GM12878 (cell line): ENCODE results near the gene RBSN. TPM values are rescaled to one million over a fixed set of nuclear protein-coding genes. Genes with fewer than 3 reads are reported as not detected.

Source experiments
- ATAC-seq: fragments of 200-7000 bp; cut with Tn5 transposase; 3 replicates; pipeline ENCODE4 v1.9.1; 2020; ENCODE audit warnings: mild to moderate bottlenecking, moderate library complexity
- BruUV-seq: library from RNA; stranded (reverse); fragments of 400-500 nt; replicated peaks from 2 replicates; lab custom pipeline; 2021; lab: Mats Ljungman, UMichigan
- CTCF ChIA-PET: fragments of 300-600 bp; sonication (Branson Sonifier 250); formaldehyde crosslinking; extraction: SDS; loops from one replicate; lab custom pipeline; 2021; ENCODE audit warnings: inconsistent platforms; lab: Yijun Ruan, JAX
- POLR2A ChIA-PET: fragments of 350-600 bp; formaldehyde crosslinking; extraction: SDS; loops from one replicate; lab custom pipeline; 2021; ENCODE audit warnings: inconsistent platforms; lab: Charles Lee
- RAD21 ChIA-PET: fragments of 300-600 bp; sonication (Branson Sonifier 250); formaldehyde crosslinking; loops from one replicate; lab custom pipeline; 2023; ENCODE audit warnings: antibody characterized with exemption; ENCODE audit not compliant: unreplicated experiment; lab: Charles Lee
- SMC1A ChIA-PET: fragments of 300-600 bp; sonication (Branson Sonifier 250); formaldehyde crosslinking; loops from one replicate; lab custom pipeline; 2023; ENCODE audit not compliant: unreplicated experiment, uncharacterized antibody; lab: Charles Lee
- DNase-seq: peaks from one replicate; pipeline ENCODE4 v3.0.0-alpha.2; 2011; ENCODE audit warnings: low read depth, low spot score
- FAIRE-seq: peaks from 3 replicates; lab custom pipeline; 2011; peaks lifted over from hg19 to GRCh38; lab: Jason Lieb, UNC
- H2AFZ ChIP-seq: 2 replicates; pipeline ENCODE4 v1.6.0; 2011; ENCODE audit warnings: low read depth, low read length, control low read depth; ENCODE audit not compliant: control insufficient read depth
- H3K27ac ChIP-seq: 2 replicates; pipeline ENCODE4 v1.5.1; 2011; ENCODE audit warnings: control low read depth; ENCODE audit not compliant: control insufficient read depth, insufficient read depth
- H3K27me3 ChIP-seq, 2 experiments: replicated peaks in 1 of 2; 2 replicates each; pipeline versions ENCODE4 v1.6.0 to v1.6.1; 2011; ENCODE audit warnings: low read length in 1 of 2; ENCODE audit not compliant: control insufficient read depth in 2 of 2, insufficient read depth in 2 of 2
- H3K36me3 ChIP-seq, 2 experiments: 2 replicates each; pipeline ENCODE4 v1.5.1; 2011; ENCODE audit warnings: low read length in 1 of 2; ENCODE audit not compliant: control insufficient read depth in 2 of 2, insufficient read depth in 2 of 2
- H3K4me1 ChIP-seq: 2 replicates; pipeline ENCODE4 v1.6.1; 2011; ENCODE audit warnings: mild to moderate bottlenecking, low read length, moderate library complexity, mixed read lengths; ENCODE audit not compliant: control insufficient read depth, insufficient read depth
- H3K4me2 ChIP-seq: 2 replicates; pipeline ENCODE4 v1.6.0; 2011; ENCODE audit warnings: control low read depth; ENCODE audit not compliant: control insufficient read depth, insufficient read depth
- H3K4me3 ChIP-seq: fragments of 200-600 bp; sonication (generic); 2 replicates; pipeline ENCODE4 v1.5.1; 2016
- H3K79me2 ChIP-seq: 2 replicates; pipeline ENCODE4 v1.6.0; 2011; ENCODE audit warnings: low read length; ENCODE audit not compliant: control insufficient read depth, insufficient read depth
- H3K9ac ChIP-seq: 2 replicates; pipeline ENCODE4 v1.8.0; 2011; ENCODE audit warnings: low read length, control low read depth, mixed read lengths; ENCODE audit not compliant: control insufficient read depth, insufficient read depth
- H3K9me3 ChIP-seq: replicated peaks from 3 replicates; pipeline ENCODE4 v1.5.1; 2011; ENCODE audit warnings: mild to moderate bottlenecking, low read length; ENCODE audit not compliant: control insufficient read depth, insufficient read depth
- H4K20me1 ChIP-seq: 2 replicates; pipeline ENCODE4 v1.6.0; 2011; ENCODE audit not compliant: control insufficient read depth, insufficient read depth
- BHLHE40 ChIP-seq, 2 experiments: fragments of 450-650 bp in 1 of 2; IDR thresholded peaks; 2 replicates each; pipeline ENCODE4 v1.6.1; 2011 to 2017; ENCODE audit warnings: low read depth in 2 of 2, borderline replicate concordance in 1 of 2, improper control_type of control experiment in 1 of 2, low read length in 1 of 2, mild to moderate bottlenecking in 1 of 2
- BMI1 ChIP-seq: fragments of 450-650 bp; IDR thresholded peaks from 2 replicates; pipeline ENCODE4 v1.6.1; 2016; ENCODE audit warnings: mild to moderate bottlenecking, moderate library complexity, borderline replicate concordance
- CREB1 ChIP-seq: IDR thresholded peaks from 2 replicates; pipeline ENCODE4 v1.6.1; 2012; ENCODE audit warnings: low read depth, mild to moderate bottlenecking, inconsistent platforms
- NFYB ChIP-seq: IDR thresholded peaks from 2 replicates; pipeline ENCODE4 v1.6.1; 2011; ENCODE audit warnings: low read depth, mild to moderate bottlenecking, low read length, improper control_type of control experiment, moderate library complexity; ENCODE audit not compliant: insufficient read depth
- PML ChIP-seq: IDR thresholded peaks from 2 replicates; pipeline ENCODE4 v1.6.1; 2012; ENCODE audit warnings: low read length, inconsistent platforms
- RAD51 ChIP-seq: fragments of 450-650 bp; IDR thresholded peaks from 2 replicates; pipeline ENCODE4 v1.6.1; 2016; ENCODE audit warnings: moderate library complexity, mild to moderate bottlenecking, inconsistent platforms
- RCOR1 ChIP-seq: conservative IDR thresholded peaks from 2 replicates; pipeline ENCODE4 v1.6.1; 2012; ENCODE audit warnings: low read depth, low read length, improper control_type of control experiment
- SMAD1 ChIP-seq: fragments of 450-650 bp; IDR thresholded peaks from 2 replicates; pipeline ENCODE4 v1.6.1; 2018; ENCODE audit warnings: mild to moderate bottlenecking, low read depth; ENCODE audit not compliant: partially characterized antibody
- SMAD5 ChIP-seq: IDR thresholded peaks from 2 replicates; pipeline ENCODE4 v1.6.1; 2016; ENCODE audit warnings: antibody characterized with exemption, low read depth
- SMARCA5 ChIP-seq: fragments of 450-650 bp; IDR thresholded peaks from 2 replicates; pipeline ENCODE4 v1.6.1; 2017; ENCODE audit warnings: mild to moderate bottlenecking
- SUZ12 ChIP-seq: fragments of 200-600 bp; sonication (generic); IDR thresholded peaks from one replicate; pipeline ENCODE4 v1.6.1; 2018; ENCODE audit warnings: antibody characterized with exemption, mild to moderate bottlenecking; ENCODE audit not compliant: unreplicated experiment
- ZNF687 ChIP-seq: fragments of 450-650 bp; IDR thresholded peaks from 2 replicates; pipeline ENCODE4 v1.6.1; 2017; ENCODE audit warnings: mild to moderate bottlenecking, moderate library complexity
- WGBS: methylation state at CpG from one replicate; pipeline ENCODE4 v1.1.6; 2016; ENCODE audit warnings: low lambda C conversion rate; ENCODE audit not compliant: insufficient replicate concordance, insufficient coverage; ENCODE audit errors: missing lambda C conversion rate; 5-methylcytosine and 5-hydroxymethylcytosine counted together
- in situ Hi-C: fragments of 300-500 bp; cut with MboI; formaldehyde crosslinking; loops from 9 replicates; pipeline ENCODE4 v1.14.3; 2018; ENCODE audit warnings: mixed read lengths
- intact Hi-C: fragments of 100-400 bp; cut with micrococcal nuclease; formaldehyde crosslinking; loops from one replicate; pipeline ENCODE4 v1.14.2; 2022; ENCODE audit not compliant: unreplicated experiment
- polyA plus RNA-seq, 11 experiments: library from polyadenylated mRNA; depleted of rRNA in 4 of 11; unstranded in 6 of 11; stranded (reverse) in 5 of 11; fragments of >200 nt; fragmentation: Nextera tagmentation in 4 of 11; fragmentation: Illumina TruSeq in 1 of 11; extraction: Ambion mirVana in 4 of 11; extraction: Trizol in 1 of 11; gene quantifications; 1 replicate in 1 of 11; 2 replicates in 10 of 11; pipeline versions ENCODE4 v1.2.1 to v1.2.3, GENCODE V29; 2011 to 2016; ENCODE audit warnings: inconsistent platforms in 2 of 11, missing spikeins in 2 of 11, low read depth in 1 of 11
- total RNA-seq, 4 experiments: library from RNA; depleted of rRNA in 3 of 4; stranded (reverse); fragments of >200 nt in 3 of 4; fragmentation: Illumina TruSeq in 1 of 4; extraction: Trizol in 1 of 4; gene quantifications; 2 replicates each; pipeline versions ENCODE4 v1.2.1 to v1.2.3, GENCODE V29; 2013 to 2021

The RBSN gene
- total and polyA plus RNA-seq, 10 of the 15 experiments (the other 5 are each of a cell fraction or from before 2014, with no cell fraction given) = 2.0 to 17.5 (median 10.5) TPM

- CTCF ChIA-PET = interaction anchor here (1.0 to 5.1 kb wide), 5 partner anchors 10 to 110 kb away, joined by 3 to 31 read pairs (median 6); partner anchors contain the start of gene MRPS25
- RAD21 ChIA-PET = interaction anchor here (0.6 to 1.3 kb wide), 8 partner anchors 9 to 334 kb away, joined by 3 to 5 read pairs (median 4); partner anchors contain the start of gene NR2C2
- H3K36me3 ChIP-seq = peaks cover 1 to 13% of the 10 kb centered on the region in 2 experiments; a peak in 2 of 4 replicates
- DNase-seq (no peak), FAIRE-seq (no peak), ATAC-seq (peak; percentile 48)
- TF ChIP-seq RCOR1 = 0 out of 2 replicates have a peak, but pooled peaks have one; percentile 44
- peak; percentile 46; the same call in 1 of the 2 replicates for TF ChIP-seq NFYB
- TF ChIP-seq BHLHE40 (IDR thresholded peaks at IDR 0.05; ENCODE audit: borderline replicate concordance in 1 of 2, low read depth in 2 of 2, low read length in 1 of 2) = 0 out of 4 replicates have a peak, but pooled peaks of 1 of the 2 experiments have one; percentile 27
- TF ChIP-seq BMI1 = 0 out of 2 replicates have a peak, but pooled peaks have one; percentile 13
- TF ChIP-seq PML = peak; percentile 81; the same call in 1 of the 2 replicates
- peak; percentile 85 for TF ChIP-seq RAD51
- no peak for TF ChIP-seq SMAD5
- 0 out of 2 replicates have a peak, but pooled peaks have one; percentile 23 for TF ChIP-seq SMARCA5
- TF ChIP-seq CREB1 = no peak
- peak; percentile 35 for TF ChIP-seq SMAD1
- TF ChIP-seq SUZ12 = no peak
- TF ChIP-seq ZNF687 = peak; percentile 48; the same call in 1 of the 2 replicates
- peak overlapping the region; percentile 85 for H3K9ac ChIP-seq
- no peaks in the 10 kb centered on the region for H3K9me3 ChIP-seq
- H2AFZ ChIP-seq = peak overlapping the region; percentile 100
- peak overlapping the region; percentile 98 for H3K4me3 ChIP-seq
- TSS peak; percentile 98 for BruUV-seq
- in situ Hi-C loops = no loop called here
- WGBS = 27% methylated on average over 19 of the region's 19 CpGs
- H3K27me3 ChIP-seq = no peaks in the 10 kb centered on the region
- peak overlapping the region; percentile 94 for H3K4me2 ChIP-seq
- no peaks in the 10 kb centered on the region for H4K20me1 ChIP-seq
- POLR2A ChIA-PET = interaction anchor here (0.5 to 2.2 kb wide), 6 partner anchors 9 to 320 kb away, joined by 3 to 16 read pairs (median 4); partner anchors contain the start of genes CAPN7 and MRPS25
- H3K4me1 ChIP-seq = peaks cover 8% of the 10 kb centered on the region
- peaks cover 13% of the 10 kb centered on the region for H3K79me2 ChIP-seq
- SMC1A ChIA-PET = interaction anchor here (0.6 to 2.2 kb wide), 4 partner anchors 34 to 106 kb away, joined by 3 to 11 read pairs (median 4); partner anchors contain the start of genes CAPN7 and MRPS25
- peak overlapping the region; percentile 69 for H3K27ac ChIP-seq
- intact Hi-C loops = loop anchor here (1.0 to 2.0 kb wide), 2 partner anchors 49 to 174 kb away; no protein-coding TSS in a partner anchor
Observed at GRCh38 chr3:15099364-15100098, 583 bp upstream of the RBSN start.
